Measurements from ENCODE around the gene CCDC80. TPM values are rescaled to one million over a fixed set of nuclear protein-coding genes. Genes with fewer than 3 reads are reported as not detected.

The CCDC80 gene
- total RNA-seq, 2 donors from 2014 or later, result 90.8 to 350 TPM

DNA sequence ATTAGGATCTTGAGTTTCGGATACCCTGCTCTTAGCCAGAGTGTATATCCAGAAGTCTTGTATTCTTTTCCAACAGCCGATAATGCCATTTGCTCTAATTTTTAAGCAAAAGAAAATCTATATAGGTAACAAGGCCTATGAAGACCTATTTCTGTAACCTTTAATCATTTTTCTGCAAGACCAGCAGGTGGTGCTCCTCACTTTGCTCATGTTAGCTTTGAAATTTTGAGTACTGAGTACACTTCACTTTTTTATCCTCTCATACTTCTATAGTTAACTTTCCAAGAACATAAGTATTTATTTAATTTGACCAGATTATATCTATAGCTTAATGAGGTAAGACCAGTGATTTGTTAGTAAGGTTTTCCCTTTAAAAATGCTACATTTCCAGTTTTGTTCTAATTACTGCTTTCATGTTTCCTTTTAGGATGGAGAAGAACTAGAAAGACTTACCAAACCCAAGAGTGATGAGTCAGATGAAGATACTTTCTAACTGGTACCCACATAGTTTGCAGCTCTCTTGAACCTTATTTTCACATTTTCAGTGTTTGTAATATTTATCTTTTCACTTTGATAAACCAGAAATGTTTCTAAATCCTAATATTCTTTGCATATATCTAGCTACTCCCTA, 58.6 kb downstream of the CCDC80 start:
- peaks cover 19% of the 10 kb centered on the region for H3K36me3 ChIP-seq
- TF ChIP-seq, protein P1, sequence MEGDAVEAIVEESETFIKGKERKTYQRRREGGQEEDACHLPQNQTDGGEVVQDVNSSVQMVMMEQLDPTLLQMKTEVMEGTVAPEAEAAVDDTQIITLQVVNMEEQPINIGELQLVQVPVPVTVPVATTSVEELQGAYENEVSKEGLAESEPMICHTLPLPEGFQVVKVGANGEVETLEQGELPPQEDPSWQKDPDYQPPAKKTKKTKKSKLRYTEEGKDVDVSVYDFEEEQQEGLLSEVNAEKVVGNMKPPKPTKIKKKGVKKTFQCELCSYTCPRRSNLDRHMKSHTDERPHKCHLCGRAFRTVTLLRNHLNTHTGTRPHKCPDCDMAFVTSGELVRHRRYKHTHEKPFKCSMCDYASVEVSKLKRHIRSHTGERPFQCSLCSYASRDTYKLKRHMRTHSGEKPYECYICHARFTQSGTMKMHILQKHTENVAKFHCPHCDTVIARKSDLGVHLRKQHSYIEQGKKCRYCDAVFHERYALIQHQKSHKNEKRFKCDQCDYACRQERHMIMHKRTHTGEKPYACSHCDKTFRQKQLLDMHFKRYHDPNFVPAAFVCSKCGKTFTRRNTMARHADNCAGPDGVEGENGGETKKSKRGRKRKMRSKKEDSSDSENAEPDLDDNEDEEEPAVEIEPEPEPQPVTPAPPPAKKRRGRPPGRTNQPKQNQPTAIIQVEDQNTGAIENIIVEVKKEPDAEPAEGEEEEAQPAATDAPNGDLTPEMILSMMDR (IDR thresholded peaks at IDR 0.05), result peak; percentile 51

DNA sequence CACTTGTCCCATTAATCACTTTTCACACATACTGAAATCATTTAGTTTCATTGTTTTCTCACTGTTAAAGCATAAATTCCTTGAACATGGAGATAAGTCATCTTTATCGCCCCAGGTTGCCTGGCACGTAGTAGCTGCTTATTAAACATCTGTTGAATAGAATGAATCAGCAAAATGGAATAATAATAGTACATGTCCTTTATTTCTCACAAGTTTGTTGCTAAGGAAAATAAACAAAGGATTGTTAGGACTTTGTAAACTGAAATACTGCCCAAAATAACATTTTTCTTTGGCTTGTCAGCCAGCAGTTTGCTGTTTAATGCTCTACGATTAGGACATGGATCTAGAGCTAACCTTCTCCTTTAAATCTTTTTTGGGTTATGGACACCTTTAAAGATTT, 61.2 kb downstream of the CCDC80 start:
- DNase-seq (ENCODE audit: low spot score) (no peak), ATAC-seq (ENCODE audit: insufficient number of reproducible peaks, low FRiP score, low read depth) (peak; percentile 77)
- peaks cover 24% of the 10 kb centered on the region for H3K36me3 ChIP-seq
- TF ChIP-seq, protein P1 (IDR thresholded peaks at IDR 0.05), result no peak
- H3K27ac ChIP-seq, result peak overlapping the region in 1 of 2 donors; percentile 56
- no peaks in the 10 kb centered on the region for H3K27me3 ChIP-seq (replicated peaks; ENCODE audit: insufficient read depth)
- no peaks in the 10 kb centered on the region for H3K9me3 ChIP-seq
- peaks cover 9 to 11% of the 10 kb centered on the region in 2 donors for H3K4me1 ChIP-seq (ENCODE audit: control insufficient read depth in 1 of 2, low read depth in 2 of 2)
- H3K4me3 ChIP-seq, result no peak overlapping the region

More for the DNA sequence above, 58.6 kb downstream of the CCDC80 start:
- Histone ChIP-seq H3K27ac (no peak overlapping the region), H3K9me3 (no peaks in the 10 kb centered on the region), H3K4me3 (no peak overlapping the region), H3K4me1 (ENCODE audit: control insufficient read depth in 1 of 2, low read depth in 2 of 2) (peaks cover 9 to 11% of the 10 kb centered on the region in 2 donors), H3K27me3 (replicated peaks; ENCODE audit: insufficient read depth) (no peaks in the 10 kb centered on the region)
- no peak for ATAC-seq (ENCODE audit: insufficient number of reproducible peaks, low FRiP score, low read depth)
- no peak for DNase-seq (ENCODE audit: low spot score)

DNA sequence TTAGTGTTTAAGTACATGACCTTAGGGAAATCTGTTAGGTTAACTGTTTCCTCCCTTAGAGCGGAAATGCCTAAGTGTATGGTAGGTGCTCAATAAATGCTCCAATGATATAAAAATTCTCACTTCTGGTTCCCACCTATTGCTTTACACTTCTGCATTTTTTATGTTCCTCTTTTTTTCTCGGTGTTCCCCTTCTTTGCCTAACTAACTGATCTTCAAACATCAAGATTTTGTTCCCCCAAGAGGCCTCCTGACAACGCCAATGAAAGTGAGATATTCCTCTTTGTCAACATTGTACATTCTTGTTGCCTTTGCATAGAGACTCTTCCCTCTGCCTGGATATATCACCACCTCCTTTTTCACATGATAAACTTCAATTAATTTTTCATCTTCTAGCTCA, 61.7 kb downstream of the CCDC80 start:
- TF ChIP-seq, protein P1 (IDR thresholded peaks at IDR 0.05), result no peak
- no peak overlapping the region for H3K4me3 ChIP-seq
- peak overlapping the region in 1 of 2 donors; percentile 56 for H3K27ac ChIP-seq
- H3K4me1 ChIP-seq (ENCODE audit: control insufficient read depth in 1 of 2, low read depth in 2 of 2), result peaks cover 9 to 11% of the 10 kb centered on the region in 2 donors
- DNase-seq (ENCODE audit: low spot score) (no peak), ATAC-seq (ENCODE audit: insufficient number of reproducible peaks, low FRiP score, low read depth) (no peak)
- peaks cover 20% of the 10 kb centered on the region for H3K36me3 ChIP-seq
- H3K27me3 ChIP-seq (replicated peaks; ENCODE audit: insufficient read depth), result no peaks in the 10 kb centered on the region
- H3K9me3 ChIP-seq, result no peaks in the 10 kb centered on the region

DNA sequence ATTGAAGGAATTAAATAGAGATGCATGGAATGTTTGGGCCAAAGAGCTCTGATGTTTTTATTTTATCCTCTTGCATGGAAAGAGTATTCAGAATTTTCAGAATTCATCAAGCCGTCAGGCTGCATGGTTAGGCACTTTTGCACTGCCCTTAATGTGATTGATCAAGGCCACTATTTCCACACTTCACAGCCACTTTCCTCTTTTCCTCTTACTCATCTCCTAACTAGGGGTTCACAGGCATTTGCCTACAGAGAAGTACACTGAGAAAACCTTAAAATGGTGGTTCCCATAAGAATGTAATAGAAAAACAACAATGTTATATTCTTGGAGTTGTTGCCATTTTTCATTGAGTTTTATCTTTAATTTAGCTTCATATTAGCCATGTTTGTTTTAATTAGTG, 68.2 kb downstream of the CCDC80 start:
- peaks cover 21% of the 10 kb centered on the region for H3K36me3 ChIP-seq
- ATAC-seq (ENCODE audit: insufficient number of reproducible peaks, low FRiP score, low read depth), result no peak
- TF ChIP-seq, protein P1 (IDR thresholded peaks at IDR 0.05), result no peak
- H3K27ac ChIP-seq, result no peak overlapping the region
- DNase-seq (ENCODE audit: low spot score), result no peak
- no peaks in the 10 kb centered on the region for H3K9me3 ChIP-seq
- no peaks in the 10 kb centered on the region for H3K27me3 ChIP-seq (replicated peaks; ENCODE audit: insufficient read depth)
- H3K4me1 ChIP-seq (ENCODE audit: control insufficient read depth in 1 of 2, low read depth in 2 of 2), result no peaks in the 10 kb centered on the region
- H3K4me3 ChIP-seq, result no peak overlapping the region

DNA sequence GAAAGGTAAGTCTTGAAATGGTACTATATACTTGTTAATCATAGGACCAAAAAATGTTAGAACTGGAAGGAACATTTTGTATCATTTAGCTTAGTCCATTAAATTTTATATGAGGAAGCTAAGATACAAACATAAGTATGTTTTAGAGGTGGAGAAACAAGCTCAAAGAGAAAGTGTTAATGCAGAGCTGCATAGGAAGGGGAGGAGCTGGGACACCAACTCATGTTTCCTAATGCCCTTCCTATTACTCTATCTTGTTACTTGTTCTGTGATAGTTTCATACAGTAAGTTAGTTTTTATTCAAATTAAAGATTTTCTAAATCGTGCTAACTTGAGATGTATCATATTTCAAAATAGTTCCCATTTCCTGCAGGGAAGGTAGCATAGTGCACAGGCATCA, 71.7 kb downstream of the CCDC80 start:
- no peak for ATAC-seq (ENCODE audit: insufficient number of reproducible peaks, low FRiP score, low read depth)
- Histone ChIP-seq H3K27ac (no peak overlapping the region), H3K27me3 (replicated peaks; ENCODE audit: insufficient read depth) (no peaks in the 10 kb centered on the region), H3K9me3 (no peaks in the 10 kb centered on the region), H3K36me3 (peaks cover 14% of the 10 kb centered on the region), H3K4me3 (no peak overlapping the region), H3K4me1 (ENCODE audit: control insufficient read depth in 1 of 2, low read depth in 2 of 2) (no peaks in the 10 kb centered on the region)
- TF ChIP-seq, protein P1 (IDR thresholded peaks at IDR 0.05), result no peak
- DNase-seq (ENCODE audit: low spot score), result no peak

Data from thoracic aorta (tissue), 2 donors.